T-helper 2 cell treated with Interferon-gamma antibody and Interleukin-4, amounts not matched to agents 100 ng/mL and 5 ng/mL, for 36 hours (primary cell): Measurements from ENCODE around the gene BMPR1A. TPM values are rescaled to one million over a fixed set of nuclear protein-coding genes. Genes with fewer than 3 reads are reported as not detected.
"Not testable (repeated sequence)": the region's sequence is repeated elsewhere in the genome, so short reads cannot be mapped to it uniquely, and the experiment has no call there.

Experiments
- intact Hi-C: fragments of 100-400 bp; cut with micrococcal nuclease; formaldehyde crosslinking; loops from one replicate; pipeline ENCODE4 v1.15.1; 2023
- total RNA-seq: library from RNA; stranded (reverse); gene quantifications from 2 replicates; pipeline ENCODE4 v1.2.3, GENCODE V29; 2022

BMPR1A gene
- total RNA-seq, 1 donor from 2014 or later = 9.6 TPM

GRCh38 chr10:86729677-86730076, 26.7 kb upstream of the BMPR1A start:
- intact Hi-C loops = no loop called here

- intact Hi-C loops = no loop called here
These were observed 26.2 kb upstream of the BMPR1A start for GRCh38 chr10:86730227-86730626.

GRCh38 chr10:86732771-86733170, 23.6 kb upstream of the BMPR1A start:
- intact Hi-C loops = no loop called here

- intact Hi-C loops = no loop called here
These were observed 23.2 kb upstream of the BMPR1A start for GRCh38 chr10:86733260-86733671.

- intact Hi-C loops = no loop called here
These were observed 22.0 kb upstream of the BMPR1A start for GRCh38 chr10:86734207-86734988.

- intact Hi-C loops = not testable (repeated sequence)
These were observed 21.1 kb upstream of the BMPR1A start for GRCh38 chr10:86735278-86735677.

- intact Hi-C loops = no loop called here
These were observed 14.2 kb upstream of the BMPR1A start for GRCh38 chr10:86742230-86742629.

- intact Hi-C loops = no loop called here
These were observed 12.2 kb upstream of the BMPR1A start for GRCh38 chr10:86744067-86744725.

GRCh38 chr10:86747796-86748581, 8.4 kb upstream of the BMPR1A start:
- intact Hi-C loops = no loop called here

GRCh38 chr10:86749854-86750253, 6.6 kb upstream of the BMPR1A start:
- intact Hi-C loops = no loop called here

GRCh38 chr10:86751477-86751876, 4.9 kb upstream of the BMPR1A start:
- intact Hi-C loops = no loop called here

- intact Hi-C loops = no loop called here
These were observed 4.1 kb upstream of the BMPR1A start for GRCh38 chr10:86752311-86752710.

GRCh38 chr10:86753051-86753450, 3.4 kb upstream of the BMPR1A start:
- intact Hi-C loops = no loop called here

GRCh38 chr10:86753638-86754434, 2.6 kb upstream of the BMPR1A start:
- intact Hi-C loops = no loop called here

GRCh38 chr10:86755454-86755739, 1.0 kb upstream of the BMPR1A start:
- intact Hi-C loops = loop anchor here (5.0 kb wide), 1 partner anchor 353 kb away; no protein-coding TSS in a partner anchor

- intact Hi-C loops = loop anchor here (1.0 to 5.0 kb wide), 3 partner anchors 45 to 354 kb away; partner anchors contain the start of genes GLUD1 and SHLD2
These were observed 494 bp upstream of the BMPR1A start for GRCh38 chr10:86755740-86756510.

GRCh38 chr10:86757113-86757972, 924 bp downstream of the BMPR1A start:
- intact Hi-C loops = loop anchor here (1.0 to 5.0 kb wide), 3 partner anchors 236 to 355 kb away; partner anchors contain the start of genes GLUD1, SHLD2 and WAPL

- intact Hi-C loops = loop anchor here (5.0 kb wide), 1 partner anchor 356 kb away; no protein-coding TSS in a partner anchor
These were observed 2.0 kb downstream of the BMPR1A start for GRCh38 chr10:86758189-86759072.
